GM21515 (cell line): ENCODE data around the gene CKAP2L.

Source experiments
- ATAC-seq: cut with Tn5 transposase; IDR thresholded peaks from one replicate; pipeline ENCODE4 v1.9.1; 2021; ENCODE audit not compliant: unreplicated experiment

CKAP2L gene

GRCh38 chr2:112762276-112762675 lies 2.1 kb downstream of the CKAP2L start:
- ATAC-seq: no peak

- no peak for ATAC-seq
Measured at GRCh38 chr2:112760149-112760548, 4.3 kb downstream of the CKAP2L start.

- ATAC-seq: no peak
Measured at GRCh38 chr2:112758711-112759110, 5.7 kb downstream of the CKAP2L start.

- no peak for ATAC-seq
Measured at GRCh38 chr2:112757265-112757664, 7.1 kb downstream of the CKAP2L start.

DNA sequence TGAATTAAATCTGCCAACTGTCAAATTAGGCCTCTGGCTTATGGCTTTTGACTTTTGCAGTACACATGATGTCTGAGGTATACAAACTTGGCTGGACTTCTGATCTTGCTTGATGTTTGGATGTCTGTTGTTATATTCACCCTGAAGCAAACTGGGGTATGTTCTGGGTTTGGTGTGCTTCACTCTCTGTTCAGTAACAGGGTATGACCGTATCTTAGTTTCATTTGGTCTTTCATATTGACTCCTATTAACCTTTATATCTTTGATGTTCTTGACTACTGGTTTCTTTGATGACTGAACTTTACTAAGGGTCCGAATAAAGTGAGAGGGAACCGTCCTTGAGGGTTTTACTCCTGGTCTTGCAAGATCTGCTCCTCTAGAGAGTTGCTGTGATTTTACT lies 8.2 kb downstream of the CKAP2L start:
- no peak for ATAC-seq

DNA sequence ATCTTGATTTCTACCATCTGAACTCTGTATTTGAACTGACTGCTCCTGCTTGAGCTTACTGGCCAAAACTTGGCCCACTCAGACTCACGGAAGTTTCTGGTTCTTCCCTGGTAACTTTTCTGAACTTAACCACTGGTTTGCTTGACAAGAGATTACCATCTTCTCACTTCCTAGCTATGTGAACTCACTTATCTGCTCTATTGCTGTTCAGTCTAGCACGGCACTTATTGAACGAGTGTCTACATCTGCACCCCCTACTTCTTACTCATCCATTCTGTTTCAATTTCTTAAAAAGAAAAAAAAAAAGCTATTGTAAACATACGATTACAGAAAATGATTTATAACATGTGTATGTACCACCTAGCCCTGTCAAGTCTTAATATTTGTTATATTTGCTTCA lies 9.0 kb downstream of the CKAP2L start:
- ATAC-seq: no peak

DNA sequence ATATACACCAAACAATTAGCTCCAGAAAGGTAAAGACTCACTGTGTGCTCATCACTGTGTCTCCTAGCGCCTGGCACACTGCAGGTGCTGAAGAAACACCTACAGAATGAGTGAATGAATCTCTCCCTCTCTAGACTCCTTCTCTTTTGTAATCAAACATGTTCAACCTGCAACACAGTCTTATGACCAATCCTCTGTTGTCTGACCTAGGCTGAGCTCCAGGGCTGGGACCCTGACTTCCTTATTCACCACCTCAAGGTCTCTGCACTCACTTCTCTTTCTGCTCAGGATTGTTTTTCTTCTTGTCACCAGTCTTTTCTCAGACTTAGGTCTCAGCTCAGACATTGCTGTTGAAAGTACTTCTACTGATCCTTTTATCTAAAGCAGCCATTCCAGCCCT lies 9.8 kb downstream of the CKAP2L start:
- no peak for ATAC-seq

- ATAC-seq: no peak
Measured at GRCh38 chr2:112752667-112753066, 11.7 kb downstream of the CKAP2L start.

DNA sequence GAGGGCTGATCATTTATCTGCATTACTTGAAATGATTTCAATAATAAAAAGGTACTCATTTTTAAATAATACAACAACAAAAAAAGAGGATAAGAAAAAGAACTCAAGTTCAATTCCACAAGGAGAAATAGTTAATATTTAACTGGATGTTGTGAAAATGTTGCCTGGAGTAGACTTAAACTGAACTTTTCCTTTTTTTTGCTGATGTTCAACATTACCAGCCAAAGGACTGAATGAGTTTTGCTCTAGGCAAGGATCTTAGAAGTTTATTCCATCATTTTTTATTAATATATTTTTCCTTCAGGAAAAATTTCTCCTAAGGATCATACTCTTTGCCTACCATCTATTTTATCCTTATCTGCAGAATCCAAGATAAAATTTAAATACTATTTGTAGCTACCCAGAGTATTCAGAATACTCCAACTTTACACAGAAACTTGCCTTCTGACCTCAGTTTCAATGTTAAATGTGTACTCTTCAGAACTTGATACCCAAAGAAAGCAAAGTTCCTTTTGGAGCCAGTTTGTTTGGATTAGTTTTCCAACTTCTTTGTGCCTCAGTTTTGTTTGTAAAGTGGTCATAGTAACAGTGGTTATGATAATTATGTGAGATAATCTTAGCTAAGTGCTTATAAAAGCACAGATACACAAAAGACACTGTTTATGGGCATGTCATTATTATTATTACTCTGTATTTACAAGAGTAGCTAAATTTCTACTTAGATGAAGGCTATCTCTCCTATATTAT lies 12.8 kb downstream of the CKAP2L start:
- no peak for ATAC-seq

GRCh38 chr2:112750560-112750843 lies 13.9 kb downstream of the CKAP2L start:
- ATAC-seq: no peak

DNA sequence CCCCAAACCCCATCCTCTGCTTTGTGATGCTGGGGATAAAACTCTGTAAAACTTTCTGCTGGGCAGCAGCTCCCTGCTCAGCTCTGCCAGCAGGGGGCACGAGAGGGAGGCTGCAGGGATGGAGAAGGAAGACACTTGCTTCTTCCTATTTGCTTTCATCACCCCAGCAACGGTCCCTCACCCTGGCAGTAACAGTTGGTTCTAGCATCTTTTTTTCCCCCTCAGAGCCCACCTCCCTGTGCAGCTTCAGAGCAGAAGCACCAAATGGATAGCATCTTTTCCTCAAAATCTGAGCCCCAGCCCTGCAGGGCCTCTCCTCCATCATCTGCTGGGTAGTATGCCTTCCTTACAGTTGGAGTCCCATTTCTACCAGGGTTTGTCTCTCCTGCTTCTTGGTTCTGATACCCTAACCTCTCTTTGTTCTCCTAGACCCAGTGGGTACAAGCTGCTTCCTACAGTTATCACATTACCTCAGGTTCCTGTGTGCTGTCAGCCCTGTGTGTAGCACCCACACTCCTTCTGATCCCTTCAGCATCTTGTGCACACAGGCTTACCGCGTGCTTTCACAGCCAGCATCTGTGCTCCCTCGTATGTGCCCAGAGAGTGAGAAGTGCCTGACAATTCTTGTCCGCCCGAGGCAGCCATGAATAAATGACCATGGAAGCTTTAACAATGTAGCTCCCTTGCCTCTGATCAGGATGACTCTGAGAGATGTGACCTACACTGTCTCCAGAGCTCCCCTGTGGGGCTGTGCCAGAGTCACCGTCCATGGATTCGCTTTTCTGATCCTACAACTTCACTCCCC lies 14.5 kb downstream of the CKAP2L start:
- peak; percentile 70 for ATAC-seq

DNA sequence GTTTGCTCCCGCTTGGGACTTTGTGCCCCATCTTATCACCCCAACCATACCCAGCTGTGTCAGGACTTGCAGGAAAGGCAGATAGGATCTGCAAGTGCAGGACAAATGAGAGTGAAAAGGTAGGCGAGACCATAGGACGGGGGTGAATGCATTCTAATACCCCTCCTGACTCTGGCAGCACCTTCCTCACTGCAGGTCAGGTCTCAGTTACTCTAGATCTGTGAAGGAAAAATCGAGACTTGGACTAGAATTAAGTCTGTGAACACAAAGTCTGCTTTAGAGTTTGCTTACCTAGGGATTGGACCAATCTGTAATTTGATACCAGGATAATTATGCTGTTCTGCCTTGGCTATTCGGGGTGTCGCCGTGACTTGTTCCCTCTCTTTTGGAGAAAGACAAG lies 23.9 kb downstream of the CKAP2L start:
- no peak for ATAC-seq

DNA sequence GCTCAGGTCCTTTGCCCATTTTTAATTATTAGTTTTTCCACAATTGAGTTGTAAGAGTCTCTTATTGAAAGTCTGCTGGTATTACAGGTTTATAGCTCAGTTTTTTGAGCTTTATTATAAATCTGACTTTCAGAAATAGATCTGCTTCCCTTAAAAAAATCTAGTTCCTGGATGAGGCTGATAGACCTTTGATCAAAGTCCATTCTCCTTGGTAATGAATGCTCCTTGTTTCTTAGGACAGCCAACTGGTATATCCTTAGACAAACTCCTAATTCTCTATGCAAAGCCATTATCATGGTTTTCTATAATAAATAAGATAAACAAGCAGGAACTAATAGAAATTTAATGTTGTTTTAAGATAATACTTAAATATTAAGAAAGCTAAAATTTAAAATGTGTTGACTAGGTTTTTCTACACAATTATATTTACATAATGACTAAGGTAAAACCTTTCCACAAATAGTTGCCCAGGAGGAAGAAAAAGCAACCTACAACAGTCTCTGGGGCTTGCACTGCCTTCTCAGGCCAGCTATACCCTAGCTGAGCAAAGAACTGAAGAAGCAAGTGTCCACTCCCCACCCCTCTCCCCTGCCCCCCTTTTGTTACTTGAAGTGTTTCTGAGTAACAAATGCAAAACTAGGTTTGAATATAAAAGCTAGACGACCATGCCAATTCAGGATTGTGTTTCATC lies 26.7 kb downstream of the CKAP2L start:
- ATAC-seq: no peak

DNA sequence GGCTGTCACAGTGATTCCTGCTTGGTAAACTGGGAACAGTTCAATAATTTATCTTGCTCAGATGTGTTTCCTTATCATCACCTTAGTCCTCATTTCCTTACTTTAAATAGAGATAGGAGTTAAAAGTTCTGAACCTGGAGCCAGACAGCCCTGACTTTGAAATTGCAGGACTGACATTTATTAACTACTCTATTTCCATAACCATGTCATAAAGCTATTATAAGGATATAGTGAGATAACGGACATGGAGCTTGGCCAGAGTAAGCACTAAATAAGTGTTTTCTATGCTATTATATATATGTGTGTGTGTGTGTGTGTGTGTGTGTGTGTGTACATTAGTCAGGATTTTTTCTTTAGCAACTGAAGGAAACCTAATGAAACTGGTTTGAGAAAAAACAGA lies 30.5 kb downstream of the CKAP2L start:
- ATAC-seq: no peak

DNA sequence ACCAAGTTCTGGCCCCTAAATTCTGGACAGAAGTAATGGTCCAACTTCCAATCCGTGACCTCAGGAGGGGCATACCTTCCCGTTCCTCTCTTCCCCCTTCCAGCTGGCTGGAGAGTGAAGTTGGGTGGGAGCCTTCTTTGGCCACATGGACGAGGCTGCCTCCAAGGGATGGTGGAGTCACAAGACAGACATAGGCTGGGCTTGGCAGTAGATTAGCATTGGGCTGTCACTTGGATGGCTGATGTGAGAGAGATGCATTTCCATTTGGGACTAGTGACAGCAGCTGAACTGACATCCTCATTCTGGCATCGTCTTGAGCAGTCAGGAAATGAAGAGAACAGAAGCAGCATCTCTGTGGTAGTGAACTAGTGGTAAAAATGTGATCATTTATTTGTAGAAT lies 31.0 kb downstream of the CKAP2L start:
- ATAC-seq: no peak

DNA sequence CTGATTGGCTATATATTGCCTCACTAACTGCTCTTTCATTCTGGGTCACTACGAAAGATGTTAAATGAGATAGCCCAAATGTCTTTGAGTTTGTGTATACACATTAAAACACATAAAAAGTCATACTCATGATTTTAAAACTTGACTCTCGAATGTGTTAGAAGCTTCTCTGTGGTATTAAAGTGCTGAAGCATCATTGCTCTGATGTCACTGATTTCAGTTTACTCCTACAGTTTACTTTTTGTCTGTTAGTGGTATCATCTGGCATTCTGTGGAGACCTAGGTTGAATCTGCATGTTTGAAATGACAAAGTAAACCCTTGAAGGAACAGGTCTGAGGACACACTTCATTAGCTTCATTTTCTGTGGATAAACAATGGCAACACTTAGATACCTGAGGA lies 32.9 kb downstream of the CKAP2L start:
- ATAC-seq: no peak

GRCh38 chr2:112730791-112731190 lies 33.6 kb downstream of the CKAP2L start:
- ATAC-seq: no peak

DNA sequence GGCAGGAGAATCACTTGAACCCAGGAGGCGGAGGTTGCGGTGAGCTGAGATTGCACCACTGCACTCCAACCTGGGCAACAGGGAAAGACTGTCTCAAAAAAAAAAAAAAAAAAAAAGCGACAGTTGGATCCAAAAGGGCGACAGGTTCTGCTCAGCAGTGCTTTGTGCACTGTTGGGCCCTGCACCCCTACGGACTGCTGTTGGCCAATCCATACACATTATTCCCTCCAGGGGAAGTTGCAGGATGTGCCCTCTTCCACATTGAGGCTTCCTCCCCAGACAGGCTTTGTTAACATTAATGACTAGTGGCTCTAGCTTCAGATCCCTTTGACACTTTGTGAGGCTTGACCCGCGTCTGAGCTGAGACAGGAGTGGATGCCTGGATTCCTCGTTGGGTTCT lies 34.2 kb downstream of the CKAP2L start:
- ATAC-seq: no peak

DNA sequence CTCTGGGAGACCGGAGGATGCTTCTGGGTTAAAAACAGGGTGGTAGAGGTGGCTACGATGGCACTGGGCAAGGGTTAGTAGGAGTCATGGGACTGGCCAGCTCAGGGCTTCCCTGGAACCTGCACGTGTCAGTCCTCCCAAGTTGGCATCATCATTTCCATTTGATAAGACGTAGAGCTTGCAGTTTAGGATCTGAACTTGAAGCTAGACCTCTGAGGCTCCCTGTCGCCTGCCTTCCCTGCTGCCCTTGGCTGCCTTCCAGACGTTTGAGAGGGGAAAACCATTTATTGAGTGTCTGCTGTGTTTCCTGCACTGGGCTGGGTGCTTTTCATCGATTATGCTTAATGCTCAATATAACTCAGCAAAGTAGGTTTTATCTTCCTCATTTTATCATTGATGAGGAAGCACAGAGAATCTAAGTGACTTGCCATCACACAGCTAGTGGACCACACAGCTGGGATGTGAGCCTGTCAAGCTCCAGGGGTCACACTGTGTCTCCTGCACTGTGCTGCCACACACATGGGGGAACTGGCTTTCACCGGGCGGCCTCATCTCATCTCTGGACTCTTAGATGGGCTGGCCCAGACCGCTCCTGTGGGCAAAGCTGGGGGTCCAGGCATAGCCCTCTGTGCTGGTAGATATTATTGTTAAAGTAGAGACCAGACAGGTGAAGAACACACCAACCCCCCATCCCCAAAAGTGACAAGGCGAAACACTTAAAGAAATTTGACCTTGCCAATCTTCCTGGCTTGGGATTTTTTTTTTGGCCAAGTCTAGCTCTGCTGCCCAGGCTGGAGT lies 35.8 kb downstream of the CKAP2L start:
- no peak for ATAC-seq

GRCh38 chr2:112728029-112728362 lies 36.4 kb downstream of the CKAP2L start:
- no peak for ATAC-seq

DNA sequence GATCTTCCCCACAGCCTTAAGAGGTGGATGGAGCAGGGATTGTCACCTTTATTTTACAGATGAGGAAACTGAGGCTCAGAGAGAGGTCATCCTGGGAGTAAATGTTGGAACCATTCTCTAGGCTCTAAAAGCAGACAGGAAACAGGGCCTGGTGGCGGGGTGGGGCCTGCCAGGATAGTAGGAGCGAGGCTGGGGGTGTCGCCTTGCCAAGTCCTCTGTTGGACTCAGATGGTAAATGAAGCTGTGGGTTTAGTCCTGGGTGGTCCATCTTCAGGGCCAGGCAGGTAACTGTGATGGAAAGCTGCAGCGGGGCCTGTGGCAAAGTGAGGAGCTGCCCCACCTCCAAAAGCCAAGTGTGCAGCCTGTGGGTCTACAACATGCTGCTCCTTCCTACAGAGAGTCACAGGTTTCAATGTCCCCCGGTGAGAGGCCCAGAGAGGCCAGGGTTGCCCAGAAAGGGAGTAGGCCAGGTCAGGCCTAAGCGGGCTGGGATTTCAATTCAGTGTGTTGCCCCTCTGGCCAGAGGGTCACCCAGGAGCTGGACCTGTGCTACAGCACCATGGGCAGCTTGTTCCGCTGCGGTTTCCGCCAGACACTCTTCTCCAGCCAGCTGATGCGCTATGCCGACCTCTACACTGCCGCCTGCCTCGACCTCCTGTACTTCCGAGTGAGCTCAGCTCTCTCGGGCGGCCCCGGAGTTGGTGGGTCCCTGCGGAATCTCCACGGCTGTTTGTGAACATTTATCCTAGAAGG lies 37.0 kb downstream of the CKAP2L start:
- ATAC-seq: no peak
